Measurements from ENCODE around the gene PRKG2.

Gene PRKG2

GRCh38 chr4:81217779-81218178 is 2.8 kb upstream of the PRKG2 start:
- no peak for DNase-seq (ENCODE audit: low read depth in 1 of 2, low spot score in 1 of 2)

- no peak for DNase-seq (ENCODE audit: low read depth in 1 of 2, low spot score in 1 of 2)
These were observed 909 bp upstream of the PRKG2 start for GRCh38 chr4:81215931-81216330.

GRCh38 chr4:81214144-81214880 is 710 bp downstream of the PRKG2 start:
- no peak for DNase-seq (ENCODE audit: low read depth in 1 of 2, low spot score in 1 of 2)

- no peak for DNase-seq (ENCODE audit: low read depth in 1 of 2, low spot score in 1 of 2)
These were observed 1.4 kb downstream of the PRKG2 start for GRCh38 chr4:81213671-81214070.

- no peak for DNase-seq (ENCODE audit: low read depth in 1 of 2, low spot score in 1 of 2)
These were observed 3.1 kb downstream of the PRKG2 start for GRCh38 chr4:81211956-81212355.

- no peak for DNase-seq (ENCODE audit: low read depth in 1 of 2, low spot score in 1 of 2)
These were observed 7.2 kb downstream of the PRKG2 start for GRCh38 chr4:81207828-81208227.

DNA sequence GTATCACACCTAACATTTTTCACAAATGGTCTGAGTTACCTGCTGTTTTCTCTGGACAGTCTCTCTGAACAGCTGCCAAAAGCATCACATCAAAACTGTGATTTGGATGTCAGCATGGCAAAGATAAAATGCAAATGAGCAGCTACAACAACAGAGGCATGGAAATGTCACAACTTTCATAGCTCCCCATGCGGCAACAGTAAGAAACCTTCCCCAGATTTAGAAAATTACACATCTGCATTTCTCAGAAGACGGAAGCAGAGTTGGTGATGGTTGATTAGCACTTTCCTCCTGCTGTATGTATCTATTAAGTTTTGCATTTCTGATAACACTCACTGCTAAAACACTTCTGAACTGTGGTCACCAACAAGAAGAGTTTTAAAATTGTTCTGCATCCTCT is 9.7 kb downstream of the PRKG2 start:
- DNase-seq (ENCODE audit: low read depth in 1 of 2, low spot score in 1 of 2) = no peak

GRCh38 chr4:81204571-81204970 is 10.5 kb downstream of the PRKG2 start:
- no peak for DNase-seq (ENCODE audit: low read depth in 1 of 2, low spot score in 1 of 2)

- DNase-seq (ENCODE audit: low read depth in 1 of 2, low spot score in 1 of 2) = no peak
These were observed 15.2 kb downstream of the PRKG2 start for GRCh38 chr4:81199831-81200230.

DNA sequence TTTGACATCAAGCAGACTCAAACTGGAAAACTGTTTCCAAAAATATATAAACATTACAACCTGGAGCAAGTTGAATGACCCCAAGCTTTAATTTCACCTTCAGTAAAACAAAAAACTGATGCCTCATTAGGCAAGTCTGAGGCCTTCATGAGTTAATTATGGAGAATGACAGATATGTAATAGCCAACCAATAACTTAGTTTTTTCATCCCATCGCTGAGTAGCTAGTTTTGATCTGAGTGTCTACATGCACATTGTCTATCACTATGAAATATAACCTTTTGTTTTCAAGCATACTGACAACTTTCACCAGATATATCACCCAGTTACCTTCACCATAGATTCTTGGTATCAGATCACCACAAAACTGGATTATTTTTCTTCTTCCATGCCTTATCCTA is 16.4 kb downstream of the PRKG2 start:
- no peak for DNase-seq (ENCODE audit: low read depth in 1 of 2, low spot score in 1 of 2)

- DNase-seq (ENCODE audit: low read depth in 1 of 2, low spot score in 1 of 2) = no peak
These were observed 17.0 kb downstream of the PRKG2 start for GRCh38 chr4:81197864-81198524.

DNA sequence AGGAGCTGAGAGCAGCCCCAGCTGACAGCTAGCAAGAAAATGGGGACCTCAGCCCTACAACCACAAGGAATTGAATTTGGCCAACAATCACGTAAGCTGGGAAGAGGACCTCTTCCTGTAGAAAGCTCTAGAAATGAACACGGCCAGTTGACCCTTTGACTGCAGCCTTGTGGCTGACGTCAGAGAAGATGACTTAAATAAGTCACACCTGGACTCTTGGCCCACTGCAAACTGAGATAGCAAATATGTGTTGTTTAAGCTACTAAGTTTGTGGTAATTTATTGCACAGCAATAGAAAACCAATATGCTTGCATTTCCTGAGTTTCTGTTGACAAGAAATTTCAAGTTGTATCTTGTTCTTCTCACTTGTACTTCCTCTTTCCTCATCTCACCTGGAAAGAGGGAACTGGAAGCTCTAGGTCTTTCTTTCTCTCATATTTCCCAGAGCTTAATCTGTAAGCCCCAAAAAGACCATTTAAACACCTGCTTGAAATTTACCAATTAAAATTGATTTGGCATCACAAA is 18.8 kb downstream of the PRKG2 start:
- no peak for DNase-seq (ENCODE audit: low read depth in 1 of 2, low spot score in 1 of 2)

DNA sequence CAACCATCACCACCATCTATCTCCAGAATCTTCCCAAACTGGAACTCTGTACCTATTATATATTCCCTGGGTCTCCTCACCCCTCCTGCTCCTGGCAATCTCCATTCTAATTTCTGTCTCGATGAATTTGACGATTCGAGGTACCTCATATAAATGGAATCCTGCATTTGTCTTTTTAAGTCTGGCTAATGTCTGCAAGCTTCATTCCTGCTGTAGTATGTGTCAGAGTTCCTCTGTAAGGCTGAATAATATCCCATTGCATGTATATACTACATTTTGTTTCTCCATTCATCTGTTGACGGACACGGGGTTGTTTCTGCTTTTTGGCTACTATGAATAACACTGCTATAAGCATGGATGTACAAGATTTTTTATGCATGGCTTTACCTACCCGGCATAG is 19.5 kb downstream of the PRKG2 start:
- DNase-seq (ENCODE audit: low read depth in 1 of 2, low spot score in 1 of 2) = no peak

DNA sequence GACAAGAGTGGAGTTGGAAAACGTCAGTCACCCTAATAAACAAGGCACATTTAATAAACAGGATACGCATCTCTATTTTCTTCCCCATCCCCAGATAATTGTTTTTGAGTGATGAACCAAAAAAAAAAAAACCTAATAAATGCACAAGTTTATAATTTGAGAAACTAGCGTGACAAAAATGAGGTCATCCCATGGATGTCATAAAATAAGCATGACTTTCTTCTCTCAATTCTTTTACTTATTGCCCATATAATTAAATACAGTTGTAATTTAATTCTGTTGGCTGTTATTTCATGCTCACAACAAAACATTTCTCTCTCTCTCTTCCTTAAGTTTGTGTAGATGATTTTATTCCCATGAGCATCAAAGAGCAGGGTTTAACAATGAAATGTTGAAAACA is 20.7 kb downstream of the PRKG2 start:
- no peak for DNase-seq (ENCODE audit: low read depth in 1 of 2, low spot score in 1 of 2)

GRCh38 chr4:81180916-81181315 is 34.1 kb downstream of the PRKG2 start:
- no peak for DNase-seq (ENCODE audit: low read depth in 1 of 2, low spot score in 1 of 2)

GRCh38 chr4:81179326-81179725 is 35.7 kb downstream of the PRKG2 start:
- no peak for DNase-seq (ENCODE audit: low read depth in 1 of 2, low spot score in 1 of 2)

DNA sequence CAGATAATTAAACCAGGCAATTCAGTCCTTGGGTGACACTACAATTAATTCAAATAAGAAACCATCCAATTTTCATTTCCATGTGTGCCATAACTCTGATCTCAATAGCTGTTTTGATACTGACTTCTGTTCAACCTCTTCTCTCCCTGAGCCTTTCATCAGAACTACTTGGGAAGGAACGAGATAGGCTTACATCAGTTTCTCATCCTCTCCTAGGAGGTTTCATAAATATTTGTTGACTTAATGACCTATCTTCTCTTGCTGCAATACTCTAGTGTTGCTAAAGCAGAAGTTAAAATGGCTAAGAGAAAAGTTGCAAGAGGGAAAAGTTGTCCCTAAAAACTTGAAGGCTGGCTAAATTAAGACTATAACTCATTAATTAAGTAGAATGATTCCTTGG is 41.8 kb downstream of the PRKG2 start:
- DNase-seq (ENCODE audit: low read depth in 1 of 2, low spot score in 1 of 2) = no peak

GRCh38 chr4:81166458-81167160 is 48.4 kb downstream of the PRKG2 start:
- no peak for DNase-seq (ENCODE audit: low read depth in 1 of 2, low spot score in 1 of 2)

DNA sequence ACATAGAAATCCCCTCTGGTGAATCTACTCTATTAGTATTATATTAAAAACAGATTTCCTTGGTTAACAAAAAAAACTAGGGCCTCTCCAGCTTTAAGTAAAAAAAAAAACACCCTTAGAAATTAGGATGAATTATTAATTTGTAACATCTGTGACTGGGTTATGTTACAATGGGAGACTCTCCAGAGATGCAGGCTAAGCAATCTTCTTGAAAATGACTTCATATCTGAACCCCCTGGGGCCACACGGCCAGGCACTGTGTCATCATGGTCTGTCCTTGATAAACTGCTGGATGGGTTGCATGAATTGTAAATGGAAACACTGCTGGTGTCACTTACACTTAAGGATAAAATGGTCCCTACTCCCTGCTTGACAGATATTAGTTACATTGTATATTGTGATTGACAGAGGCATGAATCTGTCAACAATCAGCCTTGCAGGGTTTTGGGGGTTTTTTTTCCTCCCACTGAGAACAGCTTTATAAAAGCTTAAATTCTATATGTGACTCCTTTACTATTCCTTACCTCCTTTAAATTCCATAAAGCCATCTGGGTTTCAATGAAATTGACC is 49.1 kb downstream of the PRKG2 start:
- no peak for DNase-seq (ENCODE audit: low read depth in 1 of 2, low spot score in 1 of 2)

- no peak for DNase-seq (ENCODE audit: low read depth in 1 of 2, low spot score in 1 of 2)
These were observed 50.2 kb downstream of the PRKG2 start for GRCh38 chr4:81164623-81165416.

DNA sequence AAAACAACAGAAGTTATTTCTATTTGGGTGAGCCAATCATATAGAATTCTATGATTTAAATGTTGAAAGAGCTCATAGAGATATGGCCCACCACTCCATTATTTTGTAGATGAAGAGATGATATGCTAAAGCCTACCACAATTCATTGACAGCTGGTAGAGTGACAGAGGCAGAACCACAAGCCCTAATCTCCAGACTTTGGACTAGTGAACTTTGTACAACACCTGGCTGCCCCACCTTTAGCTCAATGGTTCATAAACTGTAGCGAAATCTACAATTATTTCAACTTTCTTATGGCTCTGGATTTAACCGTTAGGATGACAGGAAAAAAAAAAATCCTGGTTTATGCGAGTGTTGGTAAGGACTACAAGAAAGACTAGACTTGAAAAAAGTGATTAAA is 50.9 kb downstream of the PRKG2 start:
- DNase-seq (ENCODE audit: low read depth in 1 of 2, low spot score in 1 of 2) = no peak

Data from activated T-helper 1 cell treated with anti-CD3 and anti-CD28 coated beads, Interleukin-2, amount 50 U/mL, for 16 hours (primary cell).